ENCODE measurements around the gene ELSPBP1. TPM values are rescaled to one million over a fixed set of nuclear protein-coding genes. Genes with fewer than 3 reads are reported as not detected.

The ELSPBP1 gene
- polyA plus RNA-seq, 1 of the 3 experiments (the other 2 are of a cell fraction) = not detected

DNA sequence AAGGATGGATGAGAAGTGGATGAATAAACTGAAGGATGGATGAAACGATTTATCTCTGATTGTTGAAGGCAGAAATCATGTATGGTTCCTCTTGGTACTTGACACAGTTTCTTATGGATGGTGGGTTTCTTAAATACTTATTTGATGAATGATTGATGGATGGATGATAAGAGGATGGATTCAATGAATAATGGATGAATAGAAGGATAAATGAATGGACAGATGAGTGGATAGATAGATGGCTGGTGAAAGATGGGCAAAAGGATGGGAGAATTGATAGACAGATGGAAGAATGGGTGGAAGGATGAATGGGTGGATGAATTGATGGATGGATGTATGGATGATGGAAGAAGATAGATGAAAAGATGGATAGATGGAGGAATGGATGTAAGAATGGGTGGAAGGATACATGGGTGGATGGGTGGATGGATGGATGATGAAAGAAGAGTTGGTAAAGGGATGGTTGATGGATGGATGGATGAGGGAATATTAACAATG, 1.8 kb downstream of the ELSPBP1 start:
- no peak overlapping the region for H3K27ac ChIP-seq (ENCODE audit: low read depth in 2 of 2, low read length in 1 of 2)
- DNase-seq = no peak
- peaks cover 11% of the 10 kb centered on the region; the same call in 1 of the 2 replicates for H3K27me3 ChIP-seq (ENCODE audit: insufficient read depth)
- H4K20me1 ChIP-seq (ENCODE audit: insufficient read depth) = no peaks in the 10 kb centered on the region
- H3K4me3 ChIP-seq (ENCODE audit: low read depth in 2 of 2, low read length in 1 of 2) = no peak overlapping the region
- CTCF ChIA-PET = no interaction called here
- H3K79me2 ChIP-seq (ENCODE audit: insufficient read depth) = no peaks in the 10 kb centered on the region
- no peak overlapping the region for H3K9ac ChIP-seq
- H3K4me1 ChIP-seq (ENCODE audit: control insufficient read depth in 1 of 2, insufficient read depth in 2 of 2, low read depth in 1 of 2, low read length in 1 of 2) = no peaks in the 10 kb centered on the region
- no peaks in the 10 kb centered on the region for H3K9me2 ChIP-seq
- 2% methylated on average over 1 of the region's 1 CpG for WGBS (ENCODE audit: low lambda C conversion rate)
- H3K4me2 ChIP-seq = no peak overlapping the region
- no peaks in the 10 kb centered on the region for H3F3A ChIP-seq (replicated peaks; ENCODE audit: insufficient read depth)
- TF ChIP-seq TEAD4 (IDR thresholded peaks at IDR 0.05; ENCODE audit: borderline replicate concordance, insufficient read depth) (no peak), SIN3A (IDR thresholded peaks at IDR 0.05; ENCODE audit: borderline replicate concordance, low read depth, low read length) (no peak), RFX5 (IDR thresholded peaks at IDR 0.05; ENCODE audit: low read length) (no peak), MEF2A (IDR thresholded peaks at IDR 0.05; ENCODE audit: borderline replicate concordance, low read depth) (no peak), NRF1 (IDR thresholded peaks at IDR 0.05; ENCODE audit: low read depth, low read length) (no peak), MXI1 (IDR thresholded peaks at IDR 0.05; ENCODE audit: low read depth, low read length) (no peak), POLR2AphosphoS5 (IDR thresholded peaks at IDR 0.05; ENCODE audit: low read depth, low read length) (no peak), RXRA (IDR thresholded peaks at IDR 0.05; ENCODE audit: borderline replicate concordance, low read depth) (no peak), FOXM1 (IDR thresholded peaks at IDR 0.05; ENCODE audit: low read depth) (no peak), SMC3 (IDR thresholded peaks at IDR 0.05; ENCODE audit: low read depth, low read length) (no peak), GATA2 (CRISPR knock-in tag; IDR thresholded peaks at IDR 0.05) (no peak), YY1 (IDR thresholded peaks at IDR 0.05; ENCODE audit: low read depth) (no peak), CHD2 (IDR thresholded peaks at IDR 0.05; ENCODE audit: low read length, partially characterized antibody) (no peak), EZH2phosphoT487 (IDR thresholded peaks at IDR 0.05; ENCODE audit: borderline replicate concordance, low read depth) (no peak)
- TF ChIP-seq, protein P1, sequence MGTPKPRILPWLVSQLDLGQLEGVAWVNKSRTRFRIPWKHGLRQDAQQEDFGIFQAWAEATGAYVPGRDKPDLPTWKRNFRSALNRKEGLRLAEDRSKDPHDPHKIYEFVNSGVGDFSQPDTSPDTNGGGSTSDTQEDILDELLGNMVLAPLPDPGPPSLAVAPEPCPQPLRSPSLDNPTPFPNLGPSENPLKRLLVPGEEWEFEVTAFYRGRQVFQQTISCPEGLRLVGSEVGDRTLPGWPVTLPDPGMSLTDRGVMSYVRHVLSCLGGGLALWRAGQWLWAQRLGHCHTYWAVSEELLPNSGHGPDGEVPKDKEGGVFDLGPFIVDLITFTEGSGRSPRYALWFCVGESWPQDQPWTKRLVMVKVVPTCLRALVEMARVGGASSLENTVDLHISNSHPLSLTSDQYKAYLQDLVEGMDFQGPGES (IDR thresholded peaks at IDR 0.05; ENCODE audit: low read depth, low read length) = no peak
- TF ChIP-seq, protein P2, sequence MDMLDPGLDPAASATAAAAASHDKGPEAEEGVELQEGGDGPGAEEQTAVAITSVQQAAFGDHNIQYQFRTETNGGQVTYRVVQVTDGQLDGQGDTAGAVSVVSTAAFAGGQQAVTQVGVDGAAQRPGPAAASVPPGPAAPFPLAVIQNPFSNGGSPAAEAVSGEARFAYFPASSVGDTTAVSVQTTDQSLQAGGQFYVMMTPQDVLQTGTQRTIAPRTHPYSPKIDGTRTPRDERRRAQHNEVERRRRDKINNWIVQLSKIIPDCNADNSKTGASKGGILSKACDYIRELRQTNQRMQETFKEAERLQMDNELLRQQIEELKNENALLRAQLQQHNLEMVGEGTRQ (IDR thresholded peaks at IDR 0.05; ENCODE audit: borderline replicate concordance, low read depth, low read length) = no peak
- TF ChIP-seq, protein P3, sequence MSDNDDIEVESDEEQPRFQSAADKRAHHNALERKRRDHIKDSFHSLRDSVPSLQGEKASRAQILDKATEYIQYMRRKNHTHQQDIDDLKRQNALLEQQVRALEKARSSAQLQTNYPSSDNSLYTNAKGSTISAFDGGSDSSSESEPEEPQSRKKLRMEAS (IDR thresholded peaks at IDR 0.05; ENCODE audit: low read depth) = no peak
- TF ChIP-seq, protein P4, sequence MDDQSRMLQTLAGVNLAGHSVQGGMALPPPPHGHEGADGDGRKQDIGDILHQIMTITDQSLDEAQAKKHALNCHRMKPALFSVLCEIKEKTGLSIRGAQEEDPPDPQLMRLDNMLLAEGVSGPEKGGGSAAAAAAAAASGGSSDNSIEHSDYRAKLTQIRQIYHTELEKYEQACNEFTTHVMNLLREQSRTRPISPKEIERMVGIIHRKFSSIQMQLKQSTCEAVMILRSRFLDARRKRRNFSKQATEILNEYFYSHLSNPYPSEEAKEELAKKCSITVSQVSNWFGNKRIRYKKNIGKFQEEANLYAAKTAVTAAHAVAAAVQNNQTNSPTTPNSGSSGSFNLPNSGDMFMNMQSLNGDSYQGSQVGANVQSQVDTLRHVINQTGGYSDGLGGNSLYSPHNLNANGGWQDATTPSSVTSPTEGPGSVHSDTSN (IDR thresholded peaks at IDR 0.05) = no peak
- TF ChIP-seq, protein P5, sequence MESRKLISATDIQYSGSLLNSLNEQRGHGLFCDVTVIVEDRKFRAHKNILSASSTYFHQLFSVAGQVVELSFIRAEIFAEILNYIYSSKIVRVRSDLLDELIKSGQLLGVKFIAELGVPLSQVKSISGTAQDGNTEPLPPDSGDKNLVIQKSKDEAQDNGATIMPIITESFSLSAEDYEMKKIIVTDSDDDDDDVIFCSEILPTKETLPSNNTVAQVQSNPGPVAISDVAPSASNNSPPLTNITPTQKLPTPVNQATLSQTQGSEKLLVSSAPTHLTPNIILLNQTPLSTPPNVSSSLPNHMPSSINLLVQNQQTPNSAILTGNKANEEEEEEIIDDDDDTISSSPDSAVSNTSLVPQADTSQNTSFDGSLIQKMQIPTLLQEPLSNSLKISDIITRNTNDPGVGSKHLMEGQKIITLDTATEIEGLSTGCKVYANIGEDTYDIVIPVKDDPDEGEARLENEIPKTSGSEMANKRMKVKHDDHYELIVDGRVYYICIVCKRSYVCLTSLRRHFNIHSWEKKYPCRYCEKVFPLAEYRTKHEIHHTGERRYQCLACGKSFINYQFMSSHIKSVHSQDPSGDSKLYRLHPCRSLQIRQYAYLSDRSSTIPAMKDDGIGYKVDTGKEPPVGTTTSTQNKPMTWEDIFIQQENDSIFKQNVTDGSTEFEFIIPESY (IDR thresholded peaks at IDR 0.05; ENCODE audit: borderline replicate concordance, low read depth) = no peak
- no peaks in the 10 kb centered on the region for H3K9me3 ChIP-seq
- no peaks in the 10 kb centered on the region for H3K36me3 ChIP-seq (replicated peaks in 1 of 2; ENCODE audit: control insufficient read depth in 1 of 2, insufficient read depth in 2 of 2, low read length in 1 of 2)
- H2AFZ ChIP-seq (ENCODE audit: low read depth) = no peak overlapping the region
- POLR2A ChIA-PET = no interaction called here
